NCI-H2171 (cell line): ENCODE data around the gene BRINP1.

Source experiments
- DNase-seq: peaks from one replicate; lab custom pipeline; 2025; lab: John Stamatoyannopoulos, UW

BRINP1 gene

GRCh38 chr9:119368681-119369581, at the start of gene BRINP1:
Gene BRINP1, minus strand, starts transcription at chr9:119369435. Its CDS starts 56,080 bp downstream, at chr9:119313355.
- DNase-seq, result peak; percentile 80

GRCh38 chr9:119418721-119419120, 49.5 kb upstream of the BRINP1 start:
- DNase-seq, result no peak

DNA sequence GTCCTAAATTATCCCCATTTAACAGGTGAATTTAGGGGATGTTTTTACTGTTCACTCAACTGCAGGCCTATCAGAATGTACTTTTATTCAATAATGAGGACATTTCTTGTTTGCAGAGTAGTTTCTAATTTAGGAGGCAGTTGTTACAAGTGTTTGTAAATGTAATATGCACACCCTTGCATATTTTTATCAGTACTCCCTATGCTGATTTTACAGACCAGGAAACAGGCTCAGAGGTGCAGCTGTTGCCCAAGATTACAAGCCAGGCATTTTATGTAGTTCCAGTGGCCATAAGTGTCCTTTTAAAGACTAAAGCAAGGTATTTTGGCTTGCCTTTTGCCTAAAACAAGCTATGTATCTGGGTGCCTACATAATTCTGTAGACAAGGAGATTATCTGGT, 47.6 kb upstream of the BRINP1 start:
- DNase-seq, result no peak

DNA sequence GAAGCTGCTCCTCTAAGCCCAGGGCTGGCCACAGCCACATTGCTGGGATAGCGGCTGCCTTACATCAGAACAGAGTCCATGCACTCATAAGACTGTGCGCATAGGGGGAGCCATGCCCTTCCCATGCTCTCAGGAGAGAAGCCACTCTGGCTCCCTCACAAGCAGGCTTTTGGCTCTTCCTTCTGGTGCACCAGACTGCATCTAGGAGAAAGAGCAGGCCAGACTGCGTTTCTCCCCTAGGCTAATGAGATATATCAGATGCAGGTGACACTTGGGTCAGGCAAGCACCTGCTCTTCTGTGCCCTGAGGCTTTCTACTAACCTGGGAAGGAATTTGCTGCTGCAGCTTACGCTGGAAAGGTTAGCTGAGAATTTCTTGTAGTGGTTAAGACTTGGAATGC, 43.2 kb upstream of the BRINP1 start:
- no peak for DNase-seq

GRCh38 chr9:119409552-119409951, 40.3 kb upstream of the BRINP1 start:
- no peak for DNase-seq

DNA sequence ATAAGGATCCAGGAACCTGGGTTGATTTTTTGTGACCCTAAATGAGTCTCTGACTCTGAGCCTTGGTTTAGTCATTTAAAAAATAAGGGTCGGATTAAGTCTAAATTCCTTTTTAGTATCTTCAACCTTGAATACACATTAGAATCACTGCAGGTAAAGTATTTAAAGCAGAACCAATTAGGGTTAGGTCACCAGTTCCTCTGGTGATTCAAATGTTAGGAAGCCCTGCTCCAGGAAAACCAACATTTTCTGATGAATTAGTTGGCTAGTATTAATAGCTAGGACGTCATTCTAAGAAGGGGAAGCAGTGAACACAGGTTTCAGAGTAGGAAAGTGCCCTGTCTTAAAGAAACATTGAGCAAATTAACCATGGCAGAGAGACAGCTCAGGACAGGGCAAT, 31.4 kb upstream of the BRINP1 start:
- no peak for DNase-seq

GRCh38 chr9:119398350-119398749, 29.1 kb upstream of the BRINP1 start:
- no peak for DNase-seq

DNA sequence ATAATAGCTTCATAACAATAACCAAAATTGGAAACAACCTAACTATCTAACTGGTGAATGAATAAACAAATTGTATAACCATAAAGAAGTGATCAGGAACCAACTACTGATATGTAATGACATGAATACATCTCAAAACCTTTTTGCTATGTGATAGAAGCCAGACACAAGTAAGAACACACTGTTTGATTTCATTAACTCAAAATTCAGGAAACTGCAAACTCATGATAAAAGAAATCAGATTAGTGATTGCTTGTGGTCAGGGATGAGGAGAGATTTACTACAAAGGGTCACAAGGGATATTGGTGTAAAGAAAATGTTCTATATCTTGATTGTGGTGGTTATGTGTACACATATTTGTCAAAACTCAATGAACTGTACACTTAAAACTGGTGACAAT, 22.6 kb upstream of the BRINP1 start:
- no peak for DNase-seq

- no peak for DNase-seq
Observed at GRCh38 chr9:119375892-119376291, 6.7 kb upstream of the BRINP1 start.

- DNase-seq, result no peak
Observed at GRCh38 chr9:119372951-119373350, 3.7 kb upstream of the BRINP1 start.

DNA sequence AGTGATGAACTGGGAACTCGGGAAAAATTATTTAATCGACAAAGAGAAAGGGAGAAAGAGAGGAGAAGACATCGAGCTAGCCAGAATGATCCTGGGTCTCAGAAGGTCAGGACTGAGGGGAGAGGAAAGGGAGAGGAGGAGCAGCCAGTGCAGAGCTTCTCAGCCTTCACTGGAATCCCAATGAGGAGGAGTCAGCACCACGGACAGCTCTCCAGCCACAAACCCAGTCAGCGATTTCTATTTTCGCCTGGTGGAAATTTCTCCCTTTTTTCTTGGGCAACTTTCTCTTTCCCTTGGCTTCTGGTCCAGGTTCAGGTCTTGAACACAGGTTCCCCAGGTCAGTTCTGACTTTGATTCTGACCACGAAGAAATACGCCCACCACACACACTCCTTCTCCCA, 1.6 kb upstream of the BRINP1 start:
- DNase-seq, result no peak

DNA sequence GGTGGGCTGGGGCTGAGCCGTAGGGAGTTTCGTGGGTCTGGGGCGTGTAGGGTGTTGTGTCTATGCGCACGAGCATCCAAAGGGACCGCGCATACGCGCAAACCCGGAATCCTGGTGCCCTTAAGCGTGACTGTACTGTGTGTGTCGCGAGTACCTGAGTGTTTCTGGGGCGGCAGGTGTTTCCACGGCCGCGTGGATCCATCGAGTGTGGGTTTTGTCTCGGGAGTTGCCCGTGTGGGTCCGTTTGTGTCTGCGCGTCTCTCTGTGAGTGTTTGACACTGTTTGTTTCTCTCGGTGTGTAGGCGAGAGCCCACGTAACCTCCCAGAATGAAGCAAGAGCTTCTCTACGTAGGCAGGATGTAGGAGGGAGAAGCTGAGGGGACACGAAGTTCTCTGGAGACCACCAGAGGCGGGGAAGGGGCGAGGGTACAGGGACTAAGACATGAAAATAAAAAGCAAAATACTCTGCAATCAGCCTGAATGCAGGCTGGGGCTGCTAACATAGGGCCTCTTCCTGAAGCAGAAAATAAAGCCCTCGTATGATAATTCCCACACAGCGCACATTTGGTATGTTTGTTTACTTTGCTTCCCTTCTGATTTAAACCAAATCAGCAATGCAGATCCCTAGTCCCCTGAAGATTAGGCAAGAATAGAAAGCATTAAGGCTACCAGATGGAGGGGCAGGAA, 588 bp upstream of the BRINP1 start:
- DNase-seq, result no peak

GRCh38 chr9:119368179-119368578, 1.1 kb downstream of the BRINP1 start:
- peak; percentile 22 for DNase-seq

DNA sequence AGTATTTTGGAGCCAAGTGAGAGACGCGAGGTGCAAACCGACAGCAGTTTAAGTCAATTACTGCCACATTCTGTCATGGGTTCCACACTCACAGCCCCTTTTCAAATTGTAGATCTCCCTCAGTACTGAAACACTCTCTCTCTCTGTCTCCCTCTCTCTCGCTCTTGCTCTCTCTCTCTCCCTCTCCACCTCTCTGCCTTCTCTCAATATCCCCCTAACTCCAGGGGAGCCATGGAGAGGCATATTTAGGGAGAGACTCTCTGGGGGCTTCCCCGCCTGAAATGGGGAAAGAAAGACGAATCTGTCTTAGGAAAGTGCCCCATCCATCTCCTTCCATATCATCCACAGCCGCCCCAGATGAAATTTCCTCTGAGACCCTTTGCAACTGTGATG, 1.6 kb downstream of the BRINP1 start:
- no peak for DNase-seq

DNA sequence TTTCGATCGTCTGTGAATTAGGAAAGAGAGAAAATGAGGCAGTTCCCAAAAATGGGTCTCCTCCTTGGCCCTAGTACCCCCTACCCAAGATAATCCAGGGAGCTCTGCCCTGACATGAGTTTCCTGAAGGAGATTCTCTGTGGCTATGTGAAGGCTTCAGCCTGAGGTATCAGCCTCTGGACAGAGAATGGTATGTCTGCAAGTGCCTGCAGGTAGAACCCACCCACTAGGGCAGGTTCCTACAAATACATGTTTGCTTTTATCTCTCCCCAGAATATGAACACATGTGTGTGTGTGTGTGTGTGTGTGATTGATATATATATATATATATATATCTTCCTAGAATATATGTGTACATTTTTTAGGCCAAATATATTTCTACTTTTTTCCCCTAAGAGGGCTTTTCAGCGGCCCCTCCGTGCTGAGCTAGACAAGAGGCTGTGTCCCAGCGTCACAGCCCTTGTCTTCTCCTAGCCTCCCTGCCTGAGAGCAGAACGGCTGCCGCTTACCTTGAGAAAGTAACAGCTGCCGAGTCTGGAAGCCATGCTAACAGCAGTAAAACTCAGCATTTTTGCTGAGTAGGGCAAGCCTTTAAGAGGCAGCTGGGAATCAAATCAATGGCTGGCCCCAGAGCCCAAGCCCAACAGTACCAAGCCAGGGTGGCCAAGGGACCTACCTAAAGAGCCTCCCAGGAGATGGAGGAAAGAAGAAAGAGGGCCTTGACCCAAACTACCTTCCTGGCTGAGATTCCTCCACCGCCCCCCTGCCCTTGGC, 2.1 kb downstream of the BRINP1 start:
- DNase-seq, result peak; percentile 73

GRCh38 chr9:119365291-119366027, 3.8 kb downstream of the BRINP1 start:
- DNase-seq, result peak; percentile 31

GRCh38 chr9:119360237-119360636, 9.0 kb downstream of the BRINP1 start:
- DNase-seq, result no peak

GRCh38 chr9:119357336-119358096, 11.7 kb downstream of the BRINP1 start:
- DNase-seq, result no peak

GRCh38 chr9:119349351-119349825, 19.8 kb downstream of the BRINP1 start:
- peak; percentile 59 for DNase-seq

DNA sequence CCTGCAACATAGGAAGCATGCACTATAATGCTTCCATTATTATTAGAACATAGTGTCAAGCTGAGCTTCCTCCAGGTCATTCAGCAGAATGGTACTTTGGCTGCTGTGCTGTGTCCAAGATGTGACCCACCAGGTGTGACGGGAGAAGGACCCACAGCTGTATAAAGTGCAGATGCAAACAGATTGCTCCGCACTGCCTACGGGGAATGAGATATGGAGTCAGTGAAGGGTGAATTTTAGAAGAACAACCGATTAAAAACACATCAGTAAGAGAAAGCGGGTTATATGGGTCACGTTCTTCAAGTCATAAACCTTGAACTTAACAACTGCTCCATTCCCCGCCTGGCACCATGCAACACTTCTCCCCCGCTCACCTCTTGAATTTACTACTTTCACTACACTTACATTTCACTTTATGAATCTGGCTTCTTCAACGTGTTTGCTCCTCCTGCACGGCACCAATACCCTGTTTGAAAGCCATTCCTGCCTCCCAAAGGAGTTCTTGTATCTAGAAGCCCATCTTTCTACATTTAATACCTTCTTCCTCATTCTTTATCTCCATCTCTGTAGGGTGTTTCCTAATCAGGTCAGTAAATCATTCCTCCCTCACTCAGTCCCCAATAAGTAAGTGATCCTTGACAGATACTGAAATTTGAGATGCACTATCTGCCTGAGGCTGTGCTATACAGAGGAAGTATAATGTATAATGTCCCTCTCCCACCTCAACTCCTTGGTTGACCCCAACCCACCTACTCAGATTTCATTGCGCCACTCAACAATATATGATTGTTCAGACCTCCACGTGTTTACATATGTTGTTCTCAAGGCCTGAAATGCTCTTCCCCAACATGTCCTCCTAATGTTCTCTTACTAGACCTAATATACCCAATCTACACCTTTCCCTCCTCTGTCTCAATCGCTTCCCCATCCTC, 25.9 kb downstream of the BRINP1 start:
- DNase-seq, result no peak
